GM18907 (cell line): ENCODE data around the gene LRMDA.

Experiments
- ATAC-seq: cut with Tn5 transposase; IDR thresholded peaks from one replicate; pipeline ENCODE4 v1.9.1; 2021; ENCODE audit warnings: mild to moderate bottlenecking, moderate library complexity; ENCODE audit not compliant: unreplicated experiment

Gene LRMDA

GRCh38 chr10:76088008-76088407, 656.6 kb downstream of the LRMDA start:
- no peak for ATAC-seq

GRCh38 chr10:76088980-76089379, 657.6 kb downstream of the LRMDA start:
- ATAC-seq: no peak

- no peak for ATAC-seq
Measured at GRCh38 chr10:76089556-76090180, 658.2 kb downstream of the LRMDA start.

GRCh38 chr10:76091926-76092325, 660.5 kb downstream of the LRMDA start:
- ATAC-seq: no peak

- ATAC-seq: no peak
Measured at GRCh38 chr10:76106611-76107010, 675.2 kb downstream of the LRMDA start.

GRCh38 chr10:76108563-76109359, 677.3 kb downstream of the LRMDA start:
- ATAC-seq: no peak

GRCh38 chr10:76111404-76111803, 680.0 kb downstream of the LRMDA start:
- no peak for ATAC-seq

- ATAC-seq: no peak
Measured at GRCh38 chr10:76111986-76112825, 680.8 kb downstream of the LRMDA start.

GRCh38 chr10:76112826-76113150, 681.4 kb downstream of the LRMDA start:
- no peak for ATAC-seq

GRCh38 chr10:76113952-76114351, 682.5 kb downstream of the LRMDA start:
- no peak for ATAC-seq

- ATAC-seq: no peak
Measured at GRCh38 chr10:76114581-76115001, 683.2 kb downstream of the LRMDA start.

GRCh38 chr10:76115131-76115470, 683.7 kb downstream of the LRMDA start:
- ATAC-seq: no peak

- ATAC-seq: no peak
Measured at GRCh38 chr10:76115471-76116155, 684.2 kb downstream of the LRMDA start.

GRCh38 chr10:76116523-76116922, 685.1 kb downstream of the LRMDA start:
- no peak for ATAC-seq

- no peak for ATAC-seq
Measured at GRCh38 chr10:76117949-76118348, 686.5 kb downstream of the LRMDA start.

GRCh38 chr10:76119036-76119435, 687.6 kb downstream of the LRMDA start:
- no peak for ATAC-seq

GRCh38 chr10:76119515-76119914, 688.1 kb downstream of the LRMDA start:
- ATAC-seq: no peak

GRCh38 chr10:76122056-76122455, 690.6 kb downstream of the LRMDA start:
- no peak for ATAC-seq

GRCh38 chr10:76124280-76124679, 692.9 kb downstream of the LRMDA start:
- no peak for ATAC-seq

GRCh38 chr10:76125900-76126299, 694.5 kb downstream of the LRMDA start:
- ATAC-seq: no peak
